ENCODE data around the gene GOLIM4.

- TF ChIP-seq, protein P1, sequence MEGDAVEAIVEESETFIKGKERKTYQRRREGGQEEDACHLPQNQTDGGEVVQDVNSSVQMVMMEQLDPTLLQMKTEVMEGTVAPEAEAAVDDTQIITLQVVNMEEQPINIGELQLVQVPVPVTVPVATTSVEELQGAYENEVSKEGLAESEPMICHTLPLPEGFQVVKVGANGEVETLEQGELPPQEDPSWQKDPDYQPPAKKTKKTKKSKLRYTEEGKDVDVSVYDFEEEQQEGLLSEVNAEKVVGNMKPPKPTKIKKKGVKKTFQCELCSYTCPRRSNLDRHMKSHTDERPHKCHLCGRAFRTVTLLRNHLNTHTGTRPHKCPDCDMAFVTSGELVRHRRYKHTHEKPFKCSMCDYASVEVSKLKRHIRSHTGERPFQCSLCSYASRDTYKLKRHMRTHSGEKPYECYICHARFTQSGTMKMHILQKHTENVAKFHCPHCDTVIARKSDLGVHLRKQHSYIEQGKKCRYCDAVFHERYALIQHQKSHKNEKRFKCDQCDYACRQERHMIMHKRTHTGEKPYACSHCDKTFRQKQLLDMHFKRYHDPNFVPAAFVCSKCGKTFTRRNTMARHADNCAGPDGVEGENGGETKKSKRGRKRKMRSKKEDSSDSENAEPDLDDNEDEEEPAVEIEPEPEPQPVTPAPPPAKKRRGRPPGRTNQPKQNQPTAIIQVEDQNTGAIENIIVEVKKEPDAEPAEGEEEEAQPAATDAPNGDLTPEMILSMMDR (IDR thresholded peaks at IDR 0.05): no peak
- TF ChIP-seq POLR2A (IDR thresholded peaks at IDR 0.05): no peak
These were observed 67.6 kb downstream of the GOLIM4 start for GRCh38 chr3:168028086-168028485.

All from testis (tissue), 2 donors.